Rectal smooth muscle tissue (tissue), 1 donor: ENCODE data around the gene CCNY.

Source experiments
- H3K27ac ChIP-seq: one replicate; pipeline ENCODE4 v1.7.0; 2013; ENCODE audit warnings: low read depth, low read length, inconsistent platforms
- H3K27me3 ChIP-seq: one replicate; pipeline ENCODE4 v1.7.0; 2013; ENCODE audit warnings: low read length; ENCODE audit not compliant: control insufficient read depth, insufficient read depth
- H3K36me3 ChIP-seq: one replicate; pipeline ENCODE4 v1.7.0; 2013; ENCODE audit warnings: low read length; ENCODE audit not compliant: control insufficient read depth, insufficient read depth
- H3K4me1 ChIP-seq: one replicate; pipeline ENCODE4 v1.7.0; 2013; ENCODE audit warnings: low read length; ENCODE audit not compliant: control insufficient read depth, insufficient read depth
- H3K4me3 ChIP-seq: one replicate; pipeline ENCODE4 v1.7.0; 2013; ENCODE audit warnings: low read length
- H3K9ac ChIP-seq: one replicate; pipeline ENCODE4 v1.7.0; 2013; ENCODE audit warnings: low read length

Gene CCNY

DNA sequence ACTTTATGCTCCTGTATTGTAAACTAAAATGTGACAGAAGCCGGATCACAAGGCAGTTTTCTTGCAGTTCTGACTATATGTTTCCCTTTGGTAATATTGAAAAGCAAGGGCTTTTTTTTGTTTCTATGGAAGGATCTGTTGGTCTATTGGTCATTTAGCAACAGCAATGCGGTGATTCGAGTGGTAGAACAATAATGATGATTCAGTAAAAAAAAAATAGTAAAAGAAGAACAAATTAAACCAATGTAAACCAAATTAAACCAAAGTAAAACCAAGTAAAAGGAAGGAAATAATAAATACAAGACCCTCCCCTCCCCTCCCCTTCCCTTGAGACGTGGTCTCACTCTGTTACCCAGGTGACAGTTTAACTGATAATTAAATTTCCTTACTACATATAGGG is 17.8 kb upstream of the CCNY start:
- H3K27me3 ChIP-seq: no peaks in the 10 kb centered on the region
- no peaks in the 10 kb centered on the region for H3K36me3 ChIP-seq
- H3K9ac ChIP-seq: no peak overlapping the region
- H3K4me3 ChIP-seq: no peak overlapping the region
- no peak overlapping the region for H3K27ac ChIP-seq
- H3K4me1 ChIP-seq: no peaks in the 10 kb centered on the region

DNA sequence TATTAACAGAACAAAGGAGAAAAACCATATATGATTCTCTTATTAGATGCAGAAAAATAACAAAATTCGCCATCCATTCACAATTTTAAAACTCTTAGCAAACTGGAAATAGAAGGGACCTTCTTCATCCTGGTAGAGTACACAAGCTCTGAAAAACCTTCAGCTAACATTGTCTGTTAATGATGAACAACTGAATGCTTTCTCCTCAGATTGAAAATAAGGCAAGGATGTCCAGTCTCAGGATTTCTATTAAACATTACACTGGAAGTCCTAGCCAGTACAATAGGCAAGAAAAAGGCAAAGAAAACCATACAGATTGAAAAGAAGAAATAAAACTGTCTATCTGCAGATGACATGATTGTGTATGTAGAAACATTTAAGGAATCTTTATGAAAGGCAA is 16.0 kb upstream of the CCNY start:
- H3K4me1 ChIP-seq: no peaks in the 10 kb centered on the region
- no peak overlapping the region for H3K4me3 ChIP-seq
- no peaks in the 10 kb centered on the region for H3K36me3 ChIP-seq
- H3K9ac ChIP-seq: no peak overlapping the region
- H3K27ac ChIP-seq: no peak overlapping the region
- H3K27me3 ChIP-seq: no peaks in the 10 kb centered on the region

GRCh38 chr10:35322636-35323035 is 13.7 kb upstream of the CCNY start:
- no peaks in the 10 kb centered on the region for H3K4me1 ChIP-seq
- no peak overlapping the region for H3K9ac ChIP-seq
- H3K27ac ChIP-seq: no peak overlapping the region
- no peaks in the 10 kb centered on the region for H3K27me3 ChIP-seq
- H3K36me3 ChIP-seq: no peaks in the 10 kb centered on the region
- no peak overlapping the region for H3K4me3 ChIP-seq

- Histone ChIP-seq H3K9ac (no peak overlapping the region), H3K4me3 (no peak overlapping the region), H3K4me1 (peaks cover 4% of the 10 kb centered on the region), H3K27me3 (no peaks in the 10 kb centered on the region), H3K36me3 (no peaks in the 10 kb centered on the region), H3K27ac (no peak overlapping the region)
Measured at GRCh38 chr10:35324196-35324595, 12.1 kb upstream of the CCNY start.

GRCh38 chr10:35326466-35327235 is 9.7 kb upstream of the CCNY start:
- Histone ChIP-seq H3K9ac (no peak overlapping the region), H3K27ac (no peak overlapping the region), H3K4me3 (no peak overlapping the region), H3K27me3 (no peaks in the 10 kb centered on the region), H3K36me3 (no peaks in the 10 kb centered on the region), H3K4me1 (peaks cover 19% of the 10 kb centered on the region)

- H3K27ac ChIP-seq: peak overlapping the region; percentile 5
- no peaks in the 10 kb centered on the region for H3K36me3 ChIP-seq
- peaks cover 19% of the 10 kb centered on the region for H3K4me1 ChIP-seq
- H3K27me3 ChIP-seq: no peaks in the 10 kb centered on the region
- no peak overlapping the region for H3K4me3 ChIP-seq
- no peak overlapping the region for H3K9ac ChIP-seq
Measured at GRCh38 chr10:35327790-35328403, 8.4 kb upstream of the CCNY start.

GRCh38 chr10:35328404-35329037 is 7.8 kb upstream of the CCNY start:
- Histone ChIP-seq H3K36me3 (no peaks in the 10 kb centered on the region), H3K9ac (no peak overlapping the region), H3K4me3 (no peak overlapping the region), H3K4me1 (peaks cover 19% of the 10 kb centered on the region), H3K27me3 (no peaks in the 10 kb centered on the region), H3K27ac (no peak overlapping the region)

GRCh38 chr10:35329520-35329919 is 6.8 kb upstream of the CCNY start:
- Histone ChIP-seq H3K27ac (peak overlapping the region; percentile 59), H3K27me3 (no peaks in the 10 kb centered on the region), H3K4me1 (peaks cover 24% of the 10 kb centered on the region), H3K4me3 (no peak overlapping the region), H3K36me3 (no peaks in the 10 kb centered on the region), H3K9ac (no peak overlapping the region)

DNA sequence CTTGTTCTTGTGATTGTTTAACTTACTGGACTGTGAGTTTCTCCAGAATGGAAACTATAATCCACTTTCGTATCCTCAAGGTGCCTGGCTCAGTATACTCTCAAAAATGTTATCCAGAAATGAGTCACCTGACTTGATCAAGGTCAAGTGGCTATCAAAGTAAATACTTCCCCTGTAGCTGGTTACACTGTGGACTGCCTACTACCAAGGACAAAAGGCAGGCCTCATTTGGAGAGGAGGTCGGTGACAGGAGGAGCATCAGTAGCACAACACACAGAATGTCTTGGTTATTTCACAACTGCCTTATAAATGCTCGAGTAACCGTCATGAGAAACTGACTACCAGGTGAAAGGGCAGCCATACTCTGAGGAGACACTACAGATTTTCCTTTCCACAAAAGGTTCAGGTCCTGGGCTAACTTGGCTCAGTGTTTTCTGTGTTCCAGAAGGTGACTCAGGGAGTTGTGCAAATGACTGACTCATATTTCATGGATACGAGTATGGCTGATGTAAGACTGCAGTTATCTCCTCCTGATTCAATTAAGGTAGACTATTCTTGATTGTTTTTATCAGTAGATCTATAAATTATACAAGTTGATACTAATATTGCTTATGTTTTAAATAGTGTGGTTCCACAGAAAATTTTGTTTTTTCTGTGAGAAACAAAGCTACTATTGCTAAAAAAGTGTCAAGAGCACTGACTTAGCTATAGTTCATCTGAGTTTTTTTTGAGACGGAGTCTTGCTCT is 4.2 kb upstream of the CCNY start:
- H3K9ac ChIP-seq: no peak overlapping the region
- peaks cover 27% of the 10 kb centered on the region for H3K4me1 ChIP-seq
- H3K36me3 ChIP-seq: no peaks in the 10 kb centered on the region
- no peak overlapping the region for H3K4me3 ChIP-seq
- no peaks in the 10 kb centered on the region for H3K27me3 ChIP-seq
- H3K27ac ChIP-seq: peak overlapping the region; percentile 61

DNA sequence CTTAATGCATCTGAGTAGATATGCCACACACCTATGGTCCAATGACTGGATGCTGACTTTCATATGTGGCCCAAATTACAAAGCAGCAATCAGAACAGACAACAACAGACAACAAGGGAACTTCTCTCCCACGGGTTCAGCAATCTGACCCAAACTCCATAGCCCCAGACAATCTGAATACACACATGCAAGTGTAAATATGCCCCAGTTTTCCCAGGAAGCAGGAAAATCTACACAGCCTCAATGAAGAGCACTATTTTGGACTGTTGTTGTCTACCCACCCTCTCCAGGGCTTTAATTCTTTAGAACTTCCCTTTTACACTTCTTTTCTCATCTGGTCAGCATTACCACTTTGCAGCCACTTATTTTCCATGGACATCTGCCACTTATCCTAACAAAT is 2.0 kb upstream of the CCNY start:
- Histone ChIP-seq H3K9ac (no peak overlapping the region), H3K4me3 (no peak overlapping the region), H3K36me3 (no peaks in the 10 kb centered on the region), H3K27ac (no peak overlapping the region), H3K4me1 (peaks cover 27% of the 10 kb centered on the region), H3K27me3 (no peaks in the 10 kb centered on the region)

DNA sequence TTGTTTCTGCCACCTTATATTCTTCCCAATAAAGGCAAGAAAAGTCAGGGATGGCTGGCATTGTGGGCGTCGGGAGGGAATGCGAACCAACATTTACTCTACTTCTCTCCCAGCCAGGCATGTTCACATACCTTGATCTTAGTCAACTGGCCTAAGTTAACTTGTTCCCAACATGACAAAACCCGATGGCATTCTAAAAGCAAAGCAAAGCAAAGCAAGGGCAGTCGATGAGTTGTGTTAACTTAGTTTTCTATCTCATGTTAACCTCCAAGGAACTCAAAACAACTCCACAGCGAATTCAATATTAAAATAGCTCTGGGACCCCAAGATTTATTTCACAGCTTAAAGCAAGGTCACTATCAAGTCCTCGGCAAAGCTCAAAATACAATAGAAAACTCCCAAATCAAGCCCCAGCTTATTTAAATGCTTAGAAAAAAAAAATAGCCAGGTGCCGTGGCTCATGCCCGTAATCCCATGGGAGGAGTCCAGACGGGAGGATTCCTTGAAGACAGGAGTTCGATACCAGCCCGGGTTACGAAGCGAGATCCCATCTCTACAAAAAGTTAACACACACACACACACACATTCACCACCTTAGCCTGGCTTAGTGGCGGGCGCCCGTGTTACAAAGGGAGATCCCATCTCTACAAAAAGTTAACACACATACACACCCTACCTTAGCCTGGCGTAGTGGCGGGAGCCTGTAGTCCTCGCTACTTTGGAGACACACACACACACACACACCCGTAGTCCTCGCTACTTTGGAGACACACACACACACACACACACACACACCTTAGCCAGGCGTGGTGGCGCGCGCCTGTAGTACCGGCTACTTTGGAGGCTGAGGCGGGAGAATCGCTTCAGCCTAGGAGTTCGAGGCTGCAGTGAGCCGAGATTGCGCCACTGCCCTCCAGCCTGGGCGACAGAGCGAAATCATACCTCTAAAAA is 901 bp upstream of the CCNY start:
- Histone ChIP-seq H3K27ac (peak overlapping the region; percentile 89), H3K4me1 (peaks cover 19% of the 10 kb centered on the region), H3K9ac (peak overlapping the region; percentile 64), H3K36me3 (no peaks in the 10 kb centered on the region), H3K4me3 (peak overlapping the region; percentile 87), H3K27me3 (no peaks in the 10 kb centered on the region)
